Activated T-cell treated with anti-CD3 and anti-CD28 coated beads, Interleukin-2, amount 50 U/mL, for 24 hours (primary cell): ENCODE data around the gene KRTAP5-10.
"Not testable (repeated sequence)": the region's sequence is repeated elsewhere in the genome, so short reads cannot be mapped to it uniquely, and the experiment has no call there.

ENCODE experiments used
- DNase-seq: peaks from one replicate; pipeline ENCODE4 v3.0.0-alpha.2; 2020
- H3K27ac Mint-ChIP-seq: 2 replicates; pipeline ENCODE4 v1.8.0; 2020; ENCODE audit warnings: mild to moderate bottlenecking, mixed read lengths
- H3K27me3 Mint-ChIP-seq: 2 replicates; pipeline ENCODE4 v1.8.0; 2020; ENCODE audit warnings: mixed read lengths
- H3K36me3 Mint-ChIP-seq: 2 replicates; pipeline ENCODE4 v1.8.0; 2020; ENCODE audit warnings: low read depth, mixed read lengths
- H3K4me1 Mint-ChIP-seq: 2 replicates; pipeline ENCODE4 v1.8.0; 2020; ENCODE audit warnings: low read depth, mixed read lengths
- H3K4me3 Mint-ChIP-seq: 2 replicates; pipeline ENCODE4 v1.8.0; 2020; ENCODE audit warnings: mild to moderate bottlenecking, moderate library complexity, mixed read lengths
- H3K9me3 Mint-ChIP-seq: 2 replicates; pipeline ENCODE4 v1.8.0; 2020; ENCODE audit warnings: mixed read lengths

Gene KRTAP5-10

DNA sequence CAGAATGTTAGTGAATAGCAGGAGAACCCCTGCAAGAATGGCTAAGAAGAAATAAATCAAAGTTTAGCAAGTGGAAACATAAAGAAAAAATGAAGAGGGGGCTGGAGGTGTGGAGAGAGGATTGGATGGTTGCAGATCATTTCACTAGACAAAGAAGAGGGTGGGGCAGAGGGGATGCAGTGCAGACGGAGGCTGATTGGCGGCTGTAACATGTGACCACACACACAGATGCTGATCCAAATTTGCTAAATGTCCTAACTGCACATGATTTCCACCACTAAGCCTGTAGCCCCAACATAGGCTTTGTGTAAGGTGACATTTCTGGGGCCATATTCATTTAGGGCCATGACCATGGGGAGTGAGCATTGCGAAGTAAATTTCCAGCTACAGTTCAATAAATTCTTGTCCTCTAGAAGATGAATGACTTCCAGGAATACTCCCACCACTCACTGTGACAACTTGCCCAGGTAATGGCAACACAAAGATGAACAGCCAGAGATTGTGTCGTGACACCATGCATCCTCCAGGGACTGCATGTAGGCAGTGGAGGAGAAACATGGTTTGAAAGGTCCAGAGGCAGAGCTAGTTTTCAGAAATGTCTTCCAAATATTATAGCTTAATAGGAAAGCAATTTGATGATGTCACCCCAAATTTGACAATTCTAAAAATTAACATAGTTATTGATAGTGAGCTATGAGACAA, 10.5 kb downstream of the KRTAP5-10 start:
- no peaks in the 10 kb centered on the region for H3K36me3 Mint-ChIP-seq
- H3K27ac Mint-ChIP-seq = no peak overlapping the region
- no peaks in the 10 kb centered on the region for H3K9me3 Mint-ChIP-seq
- no peak for DNase-seq
- peaks cover 19% of the 10 kb centered on the region for H3K27me3 Mint-ChIP-seq
- H3K4me3 Mint-ChIP-seq = no peak overlapping the region
- peaks cover 5% of the 10 kb centered on the region for H3K4me1 Mint-ChIP-seq

DNA sequence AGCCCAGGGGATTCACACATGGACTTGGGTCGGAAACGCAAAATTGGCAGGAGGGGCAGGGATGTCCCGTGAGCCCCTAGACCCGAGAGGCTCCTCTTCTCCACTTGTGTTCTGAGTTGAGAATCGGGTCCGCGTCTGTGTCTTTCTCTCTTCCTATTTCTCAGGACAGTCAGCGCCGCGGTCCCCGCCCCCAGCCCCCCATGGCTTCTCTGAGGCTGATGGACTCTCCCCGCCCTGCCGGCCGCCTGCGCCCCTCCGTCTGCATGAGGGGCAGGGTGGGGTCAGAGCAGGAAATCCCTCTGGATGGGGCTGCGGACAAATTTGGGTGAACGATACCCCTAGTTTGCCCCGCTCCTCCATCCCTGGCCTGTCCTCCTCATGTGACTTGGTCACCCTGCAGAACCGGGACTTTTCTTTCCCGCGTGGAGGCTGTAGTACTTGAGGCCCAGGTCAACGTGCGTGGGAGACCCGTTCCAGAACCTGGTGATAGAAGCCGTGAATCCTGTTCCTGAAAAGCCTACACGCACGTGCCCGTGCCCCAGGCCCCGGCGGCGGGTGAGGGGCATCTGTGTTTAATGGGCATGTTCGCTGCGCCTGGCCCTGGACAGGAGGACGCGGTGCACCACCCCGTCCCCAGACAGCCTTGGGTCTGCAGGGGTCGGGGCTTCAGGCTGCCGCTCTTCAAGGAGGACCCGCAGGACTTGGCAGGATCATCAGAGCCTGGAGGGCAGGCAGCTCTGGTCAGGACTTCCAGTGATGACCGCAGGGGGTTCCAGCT, 11.5 kb downstream of the KRTAP5-10 start:
- H3K27me3 Mint-ChIP-seq = peaks cover 29% of the 10 kb centered on the region
- H3K4me3 Mint-ChIP-seq, H3K9me3 Mint-ChIP-seq, DNase-seq, H3K4me1 Mint-ChIP-seq, H3K27ac Mint-ChIP-seq, H3K36me3 Mint-ChIP-seq: not testable (repeated sequence)

DNA sequence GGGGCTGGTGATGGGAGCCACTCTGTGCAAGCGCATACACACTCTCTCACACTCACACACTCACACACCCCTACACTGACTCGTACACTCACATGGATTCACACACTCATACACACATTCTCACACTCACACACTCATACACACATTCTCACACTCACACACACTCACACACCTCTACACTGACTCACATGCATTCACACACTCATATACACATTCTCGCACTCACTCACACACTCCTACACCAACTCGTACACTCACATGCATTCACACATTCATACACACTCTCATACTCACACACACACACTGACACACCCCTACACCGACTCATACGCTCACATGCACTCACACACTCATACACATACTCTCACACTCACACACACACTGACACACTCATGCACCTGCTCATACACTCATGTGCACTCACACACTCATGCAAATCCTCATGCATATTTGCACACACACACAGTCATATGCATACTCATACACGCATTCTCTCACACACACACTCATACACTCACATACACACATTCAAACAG, 12.2 kb downstream of the KRTAP5-10 start:
- DNase-seq = no peak
- no peak overlapping the region for H3K27ac Mint-ChIP-seq
- no peaks in the 10 kb centered on the region for H3K36me3 Mint-ChIP-seq
- no peak overlapping the region for H3K4me3 Mint-ChIP-seq
- H3K4me1 Mint-ChIP-seq = peaks cover 6% of the 10 kb centered on the region
- peaks cover 32% of the 10 kb centered on the region for H3K27me3 Mint-ChIP-seq
- H3K9me3 Mint-ChIP-seq = no peaks in the 10 kb centered on the region

DNA sequence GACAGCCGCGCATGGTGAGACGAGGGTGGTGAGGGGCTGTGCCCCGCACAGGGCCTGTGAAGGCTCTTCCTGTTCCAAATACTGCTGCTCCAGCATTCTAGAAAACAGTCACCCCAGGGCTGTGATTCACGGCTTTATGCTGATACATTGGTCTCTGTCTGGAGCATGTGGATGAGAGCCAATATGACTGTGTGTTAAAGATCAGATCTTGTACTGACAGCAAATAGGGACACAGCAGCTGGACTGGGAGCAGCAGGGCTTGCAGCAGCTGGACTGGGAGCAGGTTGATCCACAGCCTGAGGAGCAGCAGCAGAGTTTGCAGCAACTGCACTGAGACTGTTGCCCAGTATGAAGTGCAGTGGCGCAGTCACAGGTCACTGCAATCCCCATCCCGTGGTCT, 14.2 kb downstream of the KRTAP5-10 start:
- not testable (repeated sequence) for H3K27ac Mint-ChIP-seq, H3K9me3 Mint-ChIP-seq, H3K4me3 Mint-ChIP-seq, H3K4me1 Mint-ChIP-seq, H3K36me3 Mint-ChIP-seq, DNase-seq
- peaks cover 33% of the 10 kb centered on the region for H3K27me3 Mint-ChIP-seq

GRCh38 chr11:71580057-71581003, 15.0 kb downstream of the KRTAP5-10 start:
- H3K36me3 Mint-ChIP-seq = no peaks in the 10 kb centered on the region
- no peak overlapping the region for H3K27ac Mint-ChIP-seq
- no peak overlapping the region for H3K4me3 Mint-ChIP-seq
- DNase-seq = peak; percentile 37
- no peaks in the 10 kb centered on the region for H3K9me3 Mint-ChIP-seq
- H3K4me1 Mint-ChIP-seq = peaks cover 6% of the 10 kb centered on the region
- H3K27me3 Mint-ChIP-seq = peaks cover 38% of the 10 kb centered on the region

- H3K36me3 Mint-ChIP-seq = no peaks in the 10 kb centered on the region
- H3K27ac Mint-ChIP-seq = no peak overlapping the region
- no peak overlapping the region for H3K4me3 Mint-ChIP-seq
- H3K4me1 Mint-ChIP-seq = peaks cover 6% of the 10 kb centered on the region
- H3K27me3 Mint-ChIP-seq = peaks cover 44% of the 10 kb centered on the region
- DNase-seq = no peak
- H3K9me3 Mint-ChIP-seq = no peaks in the 10 kb centered on the region
These were observed 16.5 kb downstream of the KRTAP5-10 start for GRCh38 chr11:71581826-71582225.

GRCh38 chr11:71582309-71582895, 17.0 kb downstream of the KRTAP5-10 start, which contains the start of gene KRTAP5-11:
KRTAP5-11 (minus strand) TSS chr11:71582875; CDS start chr11:71582837, 38 bp downstream.
- Mint-ChIP-seq H3K9me3 (no peaks in the 10 kb centered on the region), H3K4me1 (peaks cover 6% of the 10 kb centered on the region), H3K27me3 (peaks cover 44% of the 10 kb centered on the region), H3K4me3 (no peak within 1 kb of the TSS), H3K36me3 (no peaks in the 10 kb centered on the region), H3K27ac (no peak within 1 kb of the TSS)
- no peak for DNase-seq

DNA sequence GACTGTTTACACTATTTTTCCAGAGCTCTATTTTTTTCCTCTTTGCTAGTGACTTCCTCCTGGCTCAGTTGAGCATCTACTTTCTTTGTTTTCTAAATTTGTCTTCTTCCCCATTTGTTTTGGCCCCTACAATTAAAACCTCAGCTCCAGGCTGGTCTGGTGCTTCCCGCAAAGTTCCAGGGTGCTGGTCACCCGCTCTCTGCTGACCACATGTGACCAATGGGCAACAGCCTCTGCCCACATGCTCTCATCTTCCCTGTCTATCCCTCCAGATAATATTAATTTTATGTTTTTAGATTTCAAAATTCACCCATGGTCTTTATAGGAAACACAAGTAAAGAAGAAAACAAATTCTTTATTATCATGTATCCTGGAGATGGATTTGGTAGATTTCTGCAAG, 17.6 kb downstream of the KRTAP5-10 start:
- H3K4me3 Mint-ChIP-seq, H3K27ac Mint-ChIP-seq, H3K36me3 Mint-ChIP-seq, DNase-seq, H3K4me1 Mint-ChIP-seq, H3K9me3 Mint-ChIP-seq: not testable (repeated sequence)
- peaks cover 46% of the 10 kb centered on the region for H3K27me3 Mint-ChIP-seq

- not testable (repeated sequence) for H3K27ac Mint-ChIP-seq, H3K4me3 Mint-ChIP-seq, H3K9me3 Mint-ChIP-seq, H3K36me3 Mint-ChIP-seq, H3K4me1 Mint-ChIP-seq, DNase-seq
- H3K27me3 Mint-ChIP-seq = peaks cover 34% of the 10 kb centered on the region
These were observed 20.3 kb downstream of the KRTAP5-10 start for GRCh38 chr11:71585673-71586072.

DNA sequence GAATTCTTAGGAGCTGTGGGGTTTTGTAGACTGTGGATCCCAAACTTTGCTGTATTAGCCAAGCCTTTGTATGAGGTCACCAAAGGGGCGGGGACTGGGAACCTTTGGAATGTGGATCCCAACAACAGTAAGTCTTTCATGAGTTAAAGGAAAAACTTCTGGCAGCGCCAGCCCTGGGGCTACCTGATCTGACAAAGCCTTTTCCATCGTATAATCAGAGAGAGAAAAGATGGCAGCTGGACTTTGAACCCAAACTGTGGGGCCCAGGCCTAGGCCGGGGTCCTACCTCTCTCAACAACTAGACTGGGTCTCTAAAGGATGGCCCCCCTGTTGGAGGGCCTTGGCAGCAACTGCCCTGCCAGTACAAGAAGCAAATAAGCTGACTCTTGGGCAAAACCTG, 23.0 kb downstream of the KRTAP5-10 start:
- not testable (repeated sequence) for H3K4me1 Mint-ChIP-seq, H3K9me3 Mint-ChIP-seq, H3K36me3 Mint-ChIP-seq, H3K4me3 Mint-ChIP-seq, DNase-seq, H3K27ac Mint-ChIP-seq
- H3K27me3 Mint-ChIP-seq = peaks cover 19% of the 10 kb centered on the region

- peaks cover 19% of the 10 kb centered on the region for H3K27me3 Mint-ChIP-seq
- H3K4me3 Mint-ChIP-seq = not testable (repeated sequence)
These were observed 23.6 kb downstream of the KRTAP5-10 start for GRCh38 chr11:71588822-71589545.

DNA sequence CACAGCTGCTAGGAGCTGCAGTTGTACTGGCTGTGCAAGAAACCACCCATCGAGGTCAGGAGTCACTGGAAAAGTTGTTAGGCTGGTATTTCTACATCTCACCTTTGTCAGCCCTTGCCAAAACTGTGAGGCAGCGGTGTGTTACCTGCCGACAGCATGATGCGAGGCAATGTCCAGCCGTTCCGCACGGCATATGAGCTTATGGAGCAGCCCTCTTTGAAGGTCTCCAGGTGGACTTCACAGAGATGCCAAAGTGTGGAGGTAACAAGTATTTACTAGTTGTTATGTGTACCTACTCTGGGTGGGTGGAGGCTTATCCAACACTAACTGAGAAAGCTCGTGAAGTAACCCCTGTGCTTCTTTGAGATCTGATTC, 24.2 kb downstream of the KRTAP5-10 start:
- H3K27ac Mint-ChIP-seq, H3K4me3 Mint-ChIP-seq, DNase-seq, H3K9me3 Mint-ChIP-seq, H3K4me1 Mint-ChIP-seq, H3K36me3 Mint-ChIP-seq: not testable (repeated sequence)
- peaks cover 19% of the 10 kb centered on the region for H3K27me3 Mint-ChIP-seq

More at GRCh38 chr11:71588822-71589545, 23.6 kb downstream of the KRTAP5-10 start:
- H3K27ac Mint-ChIP-seq, H3K36me3 Mint-ChIP-seq, H3K9me3 Mint-ChIP-seq, H3K4me1 Mint-ChIP-seq: not testable (repeated sequence)
- peak; percentile 63 for DNase-seq

DNA sequence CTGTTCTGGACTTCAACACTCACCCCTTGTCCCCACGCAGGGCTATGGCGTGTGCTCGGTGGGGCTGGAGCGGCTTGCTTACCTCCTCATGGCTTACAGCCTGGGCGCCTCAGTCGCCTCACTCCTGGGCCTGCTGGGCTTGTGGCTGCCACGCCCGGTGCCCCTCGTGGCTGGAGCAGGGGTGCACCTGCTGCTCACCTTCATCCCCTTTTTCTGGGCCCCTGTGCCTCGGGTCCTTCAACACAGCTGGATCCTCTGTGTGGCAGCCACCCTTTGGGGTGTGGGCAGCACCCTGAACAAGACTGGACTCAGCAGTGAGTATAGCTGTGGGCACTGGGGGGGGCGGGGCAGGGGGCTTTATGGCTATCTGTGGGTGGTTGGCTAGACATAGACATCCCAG, 37.9 kb downstream of the KRTAP5-10 start:
- DNase-seq, H3K27ac Mint-ChIP-seq, H3K4me1 Mint-ChIP-seq, H3K9me3 Mint-ChIP-seq, H3K4me3 Mint-ChIP-seq, H3K36me3 Mint-ChIP-seq: not testable (repeated sequence)
- peaks cover 50% of the 10 kb centered on the region for H3K27me3 Mint-ChIP-seq
